Sigmoid colon (tissue), 4 donors: ENCODE results near the gene SELENOV.

Experiments
- EP300 ChIP-seq, 4 donors: sonication (generic); formaldehyde crosslinking; IDR thresholded peaks; one replicate each; pipeline ENCODE4 v1.6.1; 2017; ENCODE audit warnings: antibody characterized with exemption in 4 of 4
- TF ChIP-seq, protein P1 (sequence below), 4 experiments: fragments of 450-650 bp in 3 of 4; fragments of 200-600 bp in 1 of 4; IDR thresholded peaks; one replicate each; pipeline ENCODE4 v1.5.1; 2016 to 2019; ENCODE audit warnings: antibody characterized with exemption in 4 of 4, mild to moderate bottlenecking in 3 of 4, moderate library complexity in 2 of 4

DNA sequence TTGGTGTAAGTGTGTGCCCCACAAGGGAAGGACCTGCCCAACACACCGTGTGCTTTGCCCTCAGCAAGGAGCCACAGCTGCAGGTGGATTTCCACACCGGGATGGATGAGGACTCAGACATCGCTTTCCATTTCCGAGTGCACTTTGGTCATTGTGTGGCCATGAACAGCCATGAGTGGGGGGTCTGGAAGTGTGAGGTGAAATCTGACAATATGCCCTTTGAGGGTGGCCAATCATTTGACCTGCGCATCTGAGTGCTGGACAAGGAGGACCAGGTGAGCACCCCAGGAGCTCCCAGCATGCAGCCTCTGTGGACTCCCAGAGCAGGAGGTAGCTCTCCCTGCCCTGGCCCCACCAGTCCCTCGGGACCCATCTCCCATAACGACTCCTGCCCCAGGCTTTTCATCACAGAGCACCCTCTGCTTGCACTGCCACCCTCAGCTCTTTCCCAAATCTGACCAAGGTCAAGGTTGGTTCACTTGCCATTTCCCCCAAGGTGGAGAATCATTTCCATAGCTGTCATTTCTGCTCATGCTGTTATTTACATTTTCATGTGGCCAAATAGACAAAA lies 38.2 kb downstream of the SELENOV start:
- TF ChIP-seq, protein P1, sequence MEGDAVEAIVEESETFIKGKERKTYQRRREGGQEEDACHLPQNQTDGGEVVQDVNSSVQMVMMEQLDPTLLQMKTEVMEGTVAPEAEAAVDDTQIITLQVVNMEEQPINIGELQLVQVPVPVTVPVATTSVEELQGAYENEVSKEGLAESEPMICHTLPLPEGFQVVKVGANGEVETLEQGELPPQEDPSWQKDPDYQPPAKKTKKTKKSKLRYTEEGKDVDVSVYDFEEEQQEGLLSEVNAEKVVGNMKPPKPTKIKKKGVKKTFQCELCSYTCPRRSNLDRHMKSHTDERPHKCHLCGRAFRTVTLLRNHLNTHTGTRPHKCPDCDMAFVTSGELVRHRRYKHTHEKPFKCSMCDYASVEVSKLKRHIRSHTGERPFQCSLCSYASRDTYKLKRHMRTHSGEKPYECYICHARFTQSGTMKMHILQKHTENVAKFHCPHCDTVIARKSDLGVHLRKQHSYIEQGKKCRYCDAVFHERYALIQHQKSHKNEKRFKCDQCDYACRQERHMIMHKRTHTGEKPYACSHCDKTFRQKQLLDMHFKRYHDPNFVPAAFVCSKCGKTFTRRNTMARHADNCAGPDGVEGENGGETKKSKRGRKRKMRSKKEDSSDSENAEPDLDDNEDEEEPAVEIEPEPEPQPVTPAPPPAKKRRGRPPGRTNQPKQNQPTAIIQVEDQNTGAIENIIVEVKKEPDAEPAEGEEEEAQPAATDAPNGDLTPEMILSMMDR (IDR thresholded peaks at IDR 0.05), result no peak
- no peak for TF ChIP-seq EP300 (IDR thresholded peaks at IDR 0.05)
